HG02798 (cell line): ENCODE results near the gene SP2.

ENCODE experiments used
- ATAC-seq: cut with Tn5 transposase; IDR thresholded peaks from one replicate; pipeline ENCODE4 v1.9.1; 2021; ENCODE audit warnings: mild to moderate bottlenecking; ENCODE audit not compliant: unreplicated experiment, poor library complexity

SP2 gene

GRCh38 chr17:47945529-47946508, 49.8 kb downstream of the SP2 start:
- ATAC-seq = no peak

- no peak for ATAC-seq
These were observed 50.5 kb downstream of the SP2 start for GRCh38 chr17:47946516-47946915.

GRCh38 chr17:47946929-47947397, 50.9 kb downstream of the SP2 start:
- ATAC-seq = peak; percentile 65

- no peak for ATAC-seq
These were observed 52.7 kb downstream of the SP2 start for GRCh38 chr17:47948706-47949196.

GRCh38 chr17:47949197-47949759, 53.2 kb downstream of the SP2 start:
- peak; percentile 76 for ATAC-seq

GRCh38 chr17:47949946-47950345, 53.9 kb downstream of the SP2 start:
- peak; percentile 30 for ATAC-seq

- no peak for ATAC-seq
These were observed 54.4 kb downstream of the SP2 start for GRCh38 chr17:47950448-47950847.

GRCh38 chr17:47952171-47953021, 56.4 kb downstream of the SP2 start:
- no peak for ATAC-seq

GRCh38 chr17:47953909-47954308, 57.9 kb downstream of the SP2 start:
- ATAC-seq = no peak

GRCh38 chr17:47955497-47956461, 59.7 kb downstream of the SP2 start:
- no peak for ATAC-seq

GRCh38 chr17:47956791-47957590, 61.0 kb downstream of the SP2 start:
- no peak for ATAC-seq

- ATAC-seq = no peak
These were observed 61.8 kb downstream of the SP2 start, which contains the start of gene PRR15L for GRCh38 chr17:47957591-47958490. PRR15L (minus strand) TSS chr17:47957883; CDS start chr17:47953234, 4,649 bp downstream.

GRCh38 chr17:47959825-47960655, 64.0 kb downstream of the SP2 start:
- no peak for ATAC-seq

- no peak for ATAC-seq
These were observed 65.4 kb downstream of the SP2 start for GRCh38 chr17:47961406-47961805.

- no peak for ATAC-seq
These were observed 66.9 kb downstream of the SP2 start for GRCh38 chr17:47962901-47963300.

GRCh38 chr17:47964856-47965255, 68.8 kb downstream of the SP2 start:
- no peak for ATAC-seq
